ENCODE results near the gene GMNN. TPM values are rescaled to one million over a fixed set of nuclear protein-coding genes. Genes with fewer than 3 reads are reported as not detected.
A peak's percentile ranks its signal among the peaks of the same experiment; 100 is the strongest.
"Not testable (repeated sequence)": the region's sequence is repeated elsewhere in the genome, so short reads cannot be mapped to it uniquely, and the experiment has no call there.

GMNN gene
- 11.1 TPM for total RNA-seq
- long read RNA-seq, partial matches to known transcripts = 0 of 9 reads
- long read RNA-seq, other reads (novel, unspliced or antisense) = 1 of 9 reads

- H3K4me3 ChIP-seq = peak within 1 kb of the TSS; percentile 96
- no peaks in the 10 kb centered on the region for H3K9me3 ChIP-seq
- H3K27ac ChIP-seq = peak within 1 kb of the TSS; percentile 90
- H3K27me3 ChIP-seq (ENCODE audit: low read depth) = no peaks in the 10 kb centered on the region
- ATAC-seq = peak; percentile 98 to 100
- peaks cover 17% of the 10 kb centered on the region for H3K4me1 ChIP-seq
- TF ChIP-seq CTCF (IDR thresholded peaks at IDR 0.05) = no peak
- H3K36me3 ChIP-seq = no peaks in the 10 kb centered on the region
- peak; percentile 100 for DNase-seq
- intact Hi-C loops (cut with DNase I) = no loop called here
Observed at GRCh38 chr6:24774696-24775519, at the start of gene GMNN. Gene GMNN, plus strand, starts transcription at chr6:24774937. Its CDS starts 2,310 bp downstream, at chr6:24777247.

GRCh38 chr6:24730653-24731052 lies 44.1 kb upstream of the GMNN start:
- H3K27ac ChIP-seq; H3K27me3 ChIP-seq (ENCODE audit: low read depth); intact Hi-C loops (cut with DNase I); H3K4me1 ChIP-seq; H3K36me3 ChIP-seq; H3K4me3 ChIP-seq; H3K9me3 ChIP-seq; DNase-seq; ATAC-seq: not testable (repeated sequence)

GRCh38 chr6:24731456-24732134 lies 43.1 kb upstream of the GMNN start:
- intact Hi-C loops (cut with DNase I); H3K36me3 ChIP-seq; ATAC-seq; H3K27ac ChIP-seq; H3K9me3 ChIP-seq; H3K27me3 ChIP-seq (ENCODE audit: low read depth); H3K4me1 ChIP-seq; H3K4me3 ChIP-seq; DNase-seq: not testable (repeated sequence)

- H3K4me1 ChIP-seq = peaks cover 3% of the 10 kb centered on the region
- ATAC-seq = no peak
- no peaks in the 10 kb centered on the region for H3K27me3 ChIP-seq (ENCODE audit: low read depth)
- no peak overlapping the region for H3K27ac ChIP-seq
- H3K4me3 ChIP-seq = no peak overlapping the region
- intact Hi-C loops (cut with DNase I) = no loop called here
- peaks cover 9% of the 10 kb centered on the region for H3K9me3 ChIP-seq
- TF ChIP-seq CTCF (IDR thresholded peaks at IDR 0.05) = no peak
- DNase-seq = no peak
- H3K36me3 ChIP-seq = no peaks in the 10 kb centered on the region
Observed at GRCh38 chr6:24734166-24734565, 40.6 kb upstream of the GMNN start.

- ATAC-seq; H3K4me3 ChIP-seq; DNase-seq; H3K9me3 ChIP-seq; H3K36me3 ChIP-seq; H3K4me1 ChIP-seq; H3K27ac ChIP-seq; intact Hi-C loops (cut with DNase I); H3K27me3 ChIP-seq (ENCODE audit: low read depth): not testable (repeated sequence)
Observed at GRCh38 chr6:24734710-24735109, 40.0 kb upstream of the GMNN start.

GRCh38 chr6:24738741-24739140 lies 36.0 kb upstream of the GMNN start:
- ATAC-seq (peak in 1 of 2 donors; percentile 14), DNase-seq (no peak)
- H3K27ac ChIP-seq = no peak overlapping the region
- H3K4me1 ChIP-seq = peaks cover 11% of the 10 kb centered on the region
- no peaks in the 10 kb centered on the region for H3K27me3 ChIP-seq (ENCODE audit: low read depth)
- no peak overlapping the region for H3K4me3 ChIP-seq
- H3K36me3 ChIP-seq = no peaks in the 10 kb centered on the region
- TF ChIP-seq CTCF (IDR thresholded peaks at IDR 0.05) = no peak
- intact Hi-C loops (cut with DNase I) = no loop called here
- H3K9me3 ChIP-seq = no peaks in the 10 kb centered on the region

GRCh38 chr6:24740861-24741260 lies 33.9 kb upstream of the GMNN start:
- H3K4me3 ChIP-seq = no peak overlapping the region
- intact Hi-C loops (cut with DNase I) = no loop called here
- H3K9me3 ChIP-seq = no peaks in the 10 kb centered on the region
- ATAC-seq = no peak
- H3K36me3 ChIP-seq = no peaks in the 10 kb centered on the region
- no peak overlapping the region for H3K27ac ChIP-seq
- peaks cover 16% of the 10 kb centered on the region for H3K4me1 ChIP-seq
- H3K27me3 ChIP-seq (ENCODE audit: low read depth) = no peaks in the 10 kb centered on the region
- DNase-seq = no peak
- no peak for TF ChIP-seq CTCF (IDR thresholded peaks at IDR 0.05)

All from lower lobe of right lung (tissue), 2 donors.